Testis (tissue), 3 donors: ENCODE results near the gene MED27. TPM values are rescaled to one million over a fixed set of nuclear protein-coding genes. Genes with fewer than 3 reads are reported as not detected.

Experiments
- DNase-seq: peaks from one replicate; pipeline ENCODE4 v3.0.0-alpha.2; 2019
- H3K27ac ChIP-seq, 2 donors: fragments of 200-600 bp; sonication (generic); one replicate each; pipeline ENCODE4 v1.5.1; 2019
- H3K27me3 ChIP-seq: fragments of 200-600 bp; sonication (generic); one replicate; pipeline ENCODE4 v1.5.1; 2019
- H3K36me3 ChIP-seq: fragments of 200-600 bp; sonication (generic); one replicate; pipeline ENCODE4 v1.5.1; 2017; ENCODE audit warnings: low read depth; ENCODE audit errors: missing control alignments
- H3K4me1 ChIP-seq: fragments of 200-600 bp; sonication (generic); one replicate; pipeline ENCODE4 v1.5.1; 2019
- H3K4me3 ChIP-seq, 2 donors: fragments of 200-600 bp; sonication (generic); one replicate each; pipeline ENCODE4 v1.5.1; 2017 to 2019
- H3K9me3 ChIP-seq: fragments of 200-600 bp; sonication (generic); one replicate; pipeline ENCODE4 v1.5.1; 2017
- CTCF ChIP-seq, 3 experiments: fragments of 450-650 bp in 2 of 3; fragments of 200-600 bp in 1 of 3; sonication (generic) in 1 of 3; IDR thresholded peaks; one replicate each; pipeline ENCODE4 v1.5.1; 2016 to 2019; ENCODE audit warnings: antibody characterized with exemption in 3 of 3, mild to moderate bottlenecking in 2 of 3, moderate library complexity in 1 of 3
- POLR2A ChIP-seq: fragments of 450-650 bp; IDR thresholded peaks from one replicate; pipeline ENCODE4 v1.6.1; 2017; ENCODE audit warnings: antibody characterized with exemption, mild to moderate bottlenecking, moderate library complexity
- WGBS, 2 donors: methylation state at CpG; one replicate each; pipeline ENCODE4 v1.1.5; 2018; 5-methylcytosine and 5-hydroxymethylcytosine counted together
- intact Hi-C: fragments of 100-400 bp; cut with DNase I; formaldehyde crosslinking; loops from one replicate; pipeline ENCODE4 v1.15.1; 2023; ENCODE audit warnings: low total_unique reads
- polyA plus RNA-seq: library from polyadenylated mRNA; stranded (reverse); fragments of 350-450 nt; fragmentation: Illumina TruSeq; extraction: RNeasy Lipid Tissue Mini Kit (QIAGEN cat#74804); gene quantifications from one replicate; pipeline ENCODE4 v1.2.3, GENCODE V29; 2014; ENCODE audit warnings: low read depth, low replicate concordance; ENCODE audit not compliant: insufficient read depth
- total RNA-seq, 2 donors: library from RNA; depleted of rRNA; stranded (reverse); fragments of >200 nt; gene quantifications; one replicate each; pipeline ENCODE4 v1.2.3, GENCODE V29; 2016

MED27 gene
- total and polyA plus RNA-seq, 3 donors from 2014 or later = 30.7 to 45.0 (median 33.7) TPM

- intact Hi-C loops = no loop called here
- Histone ChIP-seq H3K27ac (no peak overlapping the region), H3K4me3 (no peak overlapping the region), H3K36me3 (no peaks in the 10 kb centered on the region), H3K27me3 (no peaks in the 10 kb centered on the region), H3K4me1 (no peaks in the 10 kb centered on the region), H3K9me3 (no peaks in the 10 kb centered on the region)
- TF ChIP-seq POLR2A = no peak
- no peak for TF ChIP-seq CTCF (IDR thresholded peaks at IDR 0.05)
- no peak for DNase-seq
- 94 to 99% methylated on average over 9 of the region's 9 CpGs for WGBS, 2 donors
These were observed 111.0 kb downstream of the MED27 start for GRCh38 chr9:131968632-131969031.

- Histone ChIP-seq H3K9me3 (no peaks in the 10 kb centered on the region), H3K27me3 (no peaks in the 10 kb centered on the region), H3K36me3 (no peaks in the 10 kb centered on the region), H3K4me1 (no peaks in the 10 kb centered on the region), H3K4me3 (no peak overlapping the region), H3K27ac (no peak overlapping the region)
- intact Hi-C loops = no loop called here
- no peak for DNase-seq
- 83 to 88% methylated on average over 7 of the region's 7 CpGs for WGBS, 2 donors
- TF ChIP-seq POLR2A = no peak
- TF ChIP-seq CTCF (IDR thresholded peaks at IDR 0.05) = no peak
These were observed 113.8 kb downstream of the MED27 start for GRCh38 chr9:131965841-131966240.

GRCh38 chr9:131965103-131965502 is 114.6 kb downstream of the MED27 start:
- Histone ChIP-seq H3K36me3 (no peaks in the 10 kb centered on the region), H3K27me3 (no peaks in the 10 kb centered on the region), H3K27ac (no peak overlapping the region), H3K4me1 (no peaks in the 10 kb centered on the region), H3K9me3 (no peaks in the 10 kb centered on the region), H3K4me3 (no peak overlapping the region)
- TF ChIP-seq POLR2A = no peak
- TF ChIP-seq CTCF (IDR thresholded peaks at IDR 0.05) = no peak
- DNase-seq = no peak
- 95% methylated on average over 4 of the region's 4 CpGs for WGBS, 2 donors
- intact Hi-C loops = no loop called here

GRCh38 chr9:131963072-131964030 is 116.3 kb downstream of the MED27 start:
- Histone ChIP-seq H3K27ac (no peak overlapping the region), H3K4me1 (no peaks in the 10 kb centered on the region), H3K9me3 (no peaks in the 10 kb centered on the region), H3K27me3 (no peaks in the 10 kb centered on the region), H3K4me3 (no peak overlapping the region), H3K36me3 (no peaks in the 10 kb centered on the region)
- WGBS, 2 donors = 76 to 89% methylated on average over 12 of the region's 12 CpGs
- no peak for TF ChIP-seq CTCF (IDR thresholded peaks at IDR 0.05)
- no peak for TF ChIP-seq POLR2A
- intact Hi-C loops = no loop called here
- no peak for DNase-seq

DNA sequence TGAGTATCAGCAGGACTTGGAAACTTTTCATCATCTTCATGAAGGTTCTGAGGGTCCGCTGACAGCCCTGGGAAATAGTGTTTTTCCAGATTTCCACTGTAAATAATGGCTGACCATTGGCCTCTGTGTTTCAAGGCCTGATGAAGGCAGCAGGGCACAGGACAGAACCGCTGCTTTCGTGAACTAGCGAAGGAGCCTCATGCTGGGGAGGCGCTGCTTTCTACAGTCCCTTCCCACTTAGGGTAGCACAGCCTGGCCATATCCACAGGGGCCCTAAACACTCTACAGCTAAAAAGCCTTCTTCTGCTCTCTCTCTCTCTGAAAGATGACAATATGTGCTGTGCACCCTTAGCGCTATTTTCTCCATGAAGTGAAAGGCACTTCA is 118.2 kb downstream of the MED27 start:
- Histone ChIP-seq H3K27ac (no peak overlapping the region), H3K9me3 (no peaks in the 10 kb centered on the region), H3K4me1 (no peaks in the 10 kb centered on the region), H3K4me3 (no peak overlapping the region), H3K36me3 (no peaks in the 10 kb centered on the region), H3K27me3 (no peaks in the 10 kb centered on the region)
- TF ChIP-seq CTCF (IDR thresholded peaks at IDR 0.05) (no peak), POLR2A (no peak)
- intact Hi-C loops = no loop called here
- WGBS, 2 donors = 90 to 91% methylated on average over 6 of the region's 6 CpGs
- DNase-seq = no peak
